RWPE2 (cell line): ENCODE data around the gene CACNA1B.

Experiments
- ATAC-seq: fragments of 200-7000 bp; cut with Tn5 transposase; 3 replicates; pipeline ENCODE4 v1.9.1; 2021; ENCODE audit warnings: low read depth
- DNase-seq: peaks from one replicate; pipeline ENCODE4 v3.0.0-alpha.2; 2020; ENCODE audit warnings: low spot score
- H3K27ac ChIP-seq: fragments of 450-650 bp; 2 replicates; pipeline ENCODE4 v1.5.1; 2017; ENCODE audit warnings: mild to moderate bottlenecking; ENCODE audit not compliant: poor library complexity, severe bottlenecking
- H3K27me3 ChIP-seq: fragments of 250-450 bp; sonication (Bioruptor Pico); 2 replicates; pipeline ENCODE4 v1.5.1; 2021; ENCODE audit warnings: mild to moderate bottlenecking, moderate library complexity; ENCODE audit not compliant: insufficient read depth, poor library complexity, severe bottlenecking
- H3K36me3 ChIP-seq: fragments of 250-450 bp; sonication (Bioruptor Pico); 2 replicates; pipeline ENCODE4 v1.5.1; 2020; ENCODE audit warnings: low read depth, mild to moderate bottlenecking, moderate library complexity
- H3K4me1 ChIP-seq: fragments of 250-450 bp; sonication (Bioruptor Pico); 2 replicates; pipeline ENCODE4 v1.5.1; 2021; ENCODE audit warnings: mild to moderate bottlenecking, moderate library complexity; ENCODE audit not compliant: insufficient read depth, poor library complexity, severe bottlenecking
- H3K4me3 ChIP-seq: fragments of 250-450 bp; sonication (Bioruptor Pico); 2 replicates; pipeline ENCODE4 v1.5.1; 2021; ENCODE audit warnings: mild to moderate bottlenecking, moderate library complexity; ENCODE audit not compliant: severe bottlenecking
- H3K9me3 ChIP-seq: fragments of 250-450 bp; sonication (Bioruptor Pico); 2 replicates; pipeline ENCODE4 v1.5.1; 2021; ENCODE audit warnings: mild to moderate bottlenecking, moderate library complexity; ENCODE audit not compliant: severe bottlenecking
- TF ChIP-seq, protein P1 (sequence below): fragments of 450-650 bp; IDR thresholded peaks from one replicate; pipeline ENCODE4 v1.5.1; 2017; ENCODE audit warnings: mild to moderate bottlenecking, moderate library complexity; ENCODE audit not compliant: poor library complexity, severe bottlenecking

The CACNA1B gene

DNA sequence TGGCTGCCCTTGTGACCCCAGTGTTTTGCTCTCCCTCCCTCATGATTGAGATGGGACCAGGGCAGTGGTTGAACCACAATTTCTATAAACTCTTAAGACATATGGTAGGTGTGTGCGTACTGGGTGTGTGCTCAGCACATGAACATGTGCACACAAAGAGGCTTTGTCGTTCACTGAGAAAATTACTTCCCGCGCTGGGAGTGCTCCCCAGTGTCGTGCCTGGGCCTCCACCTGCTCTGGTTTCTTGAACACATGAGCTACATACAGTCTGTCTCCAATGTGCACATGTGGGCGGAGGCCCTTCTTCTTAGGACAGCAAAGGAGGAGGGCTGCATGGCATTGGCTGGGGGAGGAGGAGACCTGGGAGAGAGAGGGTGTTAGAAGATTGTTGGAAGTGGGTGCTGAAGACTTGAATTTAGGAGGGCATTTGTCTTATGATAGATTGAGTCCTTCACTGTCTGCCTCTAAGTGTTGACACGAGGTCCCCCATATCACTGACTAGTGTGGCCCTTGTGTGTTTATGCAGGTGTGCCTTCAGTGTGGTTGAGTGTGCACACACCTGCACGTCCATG, 170.0 kb downstream of the CACNA1B start:
- TF ChIP-seq, protein P1, sequence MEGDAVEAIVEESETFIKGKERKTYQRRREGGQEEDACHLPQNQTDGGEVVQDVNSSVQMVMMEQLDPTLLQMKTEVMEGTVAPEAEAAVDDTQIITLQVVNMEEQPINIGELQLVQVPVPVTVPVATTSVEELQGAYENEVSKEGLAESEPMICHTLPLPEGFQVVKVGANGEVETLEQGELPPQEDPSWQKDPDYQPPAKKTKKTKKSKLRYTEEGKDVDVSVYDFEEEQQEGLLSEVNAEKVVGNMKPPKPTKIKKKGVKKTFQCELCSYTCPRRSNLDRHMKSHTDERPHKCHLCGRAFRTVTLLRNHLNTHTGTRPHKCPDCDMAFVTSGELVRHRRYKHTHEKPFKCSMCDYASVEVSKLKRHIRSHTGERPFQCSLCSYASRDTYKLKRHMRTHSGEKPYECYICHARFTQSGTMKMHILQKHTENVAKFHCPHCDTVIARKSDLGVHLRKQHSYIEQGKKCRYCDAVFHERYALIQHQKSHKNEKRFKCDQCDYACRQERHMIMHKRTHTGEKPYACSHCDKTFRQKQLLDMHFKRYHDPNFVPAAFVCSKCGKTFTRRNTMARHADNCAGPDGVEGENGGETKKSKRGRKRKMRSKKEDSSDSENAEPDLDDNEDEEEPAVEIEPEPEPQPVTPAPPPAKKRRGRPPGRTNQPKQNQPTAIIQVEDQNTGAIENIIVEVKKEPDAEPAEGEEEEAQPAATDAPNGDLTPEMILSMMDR: no peak
- no peaks in the 10 kb centered on the region for H3K36me3 ChIP-seq
- no peaks in the 10 kb centered on the region for H3K4me1 ChIP-seq
- no peaks in the 10 kb centered on the region for H3K9me3 ChIP-seq
- no peak for ATAC-seq
- no peak overlapping the region for H3K4me3 ChIP-seq
- H3K27me3 ChIP-seq: peaks cover 8% of the 10 kb centered on the region
- H3K27ac ChIP-seq: no peak overlapping the region
- DNase-seq: no peak

DNA sequence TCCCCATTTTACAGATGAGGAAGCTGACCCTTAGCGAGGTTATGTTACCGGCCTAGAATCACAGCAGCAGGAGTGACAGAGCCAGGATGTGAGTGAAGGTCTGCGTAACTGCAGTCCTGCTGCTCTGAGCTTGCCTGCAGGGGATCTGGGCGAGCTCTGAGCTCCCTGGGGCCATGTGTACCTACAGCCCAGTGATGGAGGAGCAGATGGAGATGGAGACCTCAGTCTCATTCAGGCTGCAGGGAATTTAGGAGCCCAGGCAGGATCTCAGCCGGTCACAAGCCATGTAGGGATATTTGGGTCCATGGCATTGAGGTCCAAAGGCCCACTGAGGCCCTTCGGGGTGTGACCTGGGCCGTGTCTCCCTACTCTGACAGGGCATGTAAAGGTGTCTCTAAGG, 170.6 kb downstream of the CACNA1B start:
- no peak for DNase-seq
- Histone ChIP-seq H3K9me3 (no peaks in the 10 kb centered on the region), H3K4me3 (no peak overlapping the region), H3K27ac (no peak overlapping the region), H3K27me3 (peaks cover 4% of the 10 kb centered on the region), H3K36me3 (no peaks in the 10 kb centered on the region), H3K4me1 (no peaks in the 10 kb centered on the region)
- TF ChIP-seq, protein P1: no peak
- ATAC-seq: no peak

DNA sequence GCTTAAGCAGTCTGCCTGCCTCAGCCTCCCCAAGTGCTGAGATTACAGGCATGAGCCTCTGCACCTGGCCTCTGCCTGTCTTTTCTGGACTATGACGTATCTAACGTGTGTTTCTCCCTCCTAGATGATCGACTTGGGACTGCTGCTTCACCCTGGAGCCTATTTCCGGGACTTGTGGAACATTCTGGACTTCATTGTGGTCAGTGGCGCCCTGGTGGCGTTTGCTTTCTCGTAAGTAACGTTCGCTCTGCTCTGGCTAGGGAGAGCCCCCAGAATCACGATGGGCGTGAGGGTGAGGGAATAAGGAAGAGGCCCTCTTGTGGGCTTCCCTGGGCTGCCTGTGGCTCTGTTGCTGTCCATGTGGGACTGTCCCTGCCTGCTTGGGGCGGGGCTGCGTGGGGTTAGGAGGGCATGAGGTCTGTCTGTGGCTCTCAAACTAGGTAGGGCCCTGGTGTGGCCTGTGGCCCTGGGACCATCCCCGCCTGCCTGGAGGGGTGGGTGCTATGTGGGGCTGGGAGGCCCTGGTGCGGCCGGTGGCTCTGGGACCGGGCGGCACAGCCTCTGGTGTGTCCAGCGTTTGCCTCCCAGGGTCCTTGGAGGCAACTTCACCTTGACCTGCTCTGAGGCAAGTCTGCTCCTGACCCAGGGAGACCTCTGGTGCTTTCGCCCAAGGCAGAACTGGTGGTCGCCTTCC, 171.7 kb downstream of the CACNA1B start:
- H3K4me3 ChIP-seq: no peak overlapping the region
- ATAC-seq (no peak), DNase-seq (peak; percentile 40)
- no peak overlapping the region for H3K27ac ChIP-seq
- H3K36me3 ChIP-seq: no peaks in the 10 kb centered on the region
- H3K27me3 ChIP-seq: peaks cover 4% of the 10 kb centered on the region
- TF ChIP-seq, protein P1: no peak
- no peaks in the 10 kb centered on the region for H3K9me3 ChIP-seq
- no peaks in the 10 kb centered on the region for H3K4me1 ChIP-seq

DNA sequence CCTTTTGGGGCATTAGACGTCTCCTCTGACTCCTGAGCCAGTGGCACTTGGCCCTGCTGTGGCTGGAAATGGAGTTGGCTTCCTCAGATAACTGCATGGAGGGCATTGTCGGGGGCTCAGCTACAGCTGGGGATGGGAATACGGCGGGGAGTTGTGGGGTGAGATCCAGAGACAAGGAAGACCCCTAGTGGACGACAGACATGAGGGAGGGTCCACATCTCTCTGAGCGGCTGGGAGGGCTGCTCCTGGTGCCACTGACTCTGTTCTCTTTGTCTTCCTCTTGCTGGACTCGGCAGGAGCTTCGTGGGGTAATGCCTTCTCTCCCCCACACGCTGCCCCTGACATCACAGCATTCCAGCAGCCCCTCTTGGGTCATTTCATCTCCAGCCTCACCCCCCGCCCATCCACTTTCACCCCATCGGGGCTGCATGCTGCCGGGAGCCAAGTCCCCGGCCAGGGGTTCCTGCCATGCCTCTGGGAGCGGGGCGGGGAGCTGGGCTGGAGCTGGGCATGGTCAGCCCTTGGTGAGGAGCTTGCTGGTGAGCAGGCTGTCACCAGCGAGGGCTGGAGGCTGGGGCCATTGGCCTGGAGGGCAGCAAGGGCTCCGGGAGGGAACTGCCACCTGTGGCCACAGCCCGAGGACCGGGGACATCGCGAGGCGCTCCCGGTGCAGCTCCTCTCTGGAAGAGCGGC, 172.3 kb downstream of the CACNA1B start:
- no peak for ATAC-seq
- TF ChIP-seq, protein P1: no peak

More for the DNA sequence above, 172.3 kb downstream of the CACNA1B start:
- no peak overlapping the region for H3K27ac ChIP-seq
- no peaks in the 10 kb centered on the region for H3K9me3 ChIP-seq
- peaks cover 4% of the 10 kb centered on the region for H3K27me3 ChIP-seq
- H3K36me3 ChIP-seq: no peaks in the 10 kb centered on the region
- peak; percentile 47 for DNase-seq
- H3K4me1 ChIP-seq: no peaks in the 10 kb centered on the region
- no peak overlapping the region for H3K4me3 ChIP-seq
